Measurements from ENCODE around the gene GPHB5.
"Not testable (repeated sequence)": the region's sequence is repeated elsewhere in the genome, so short reads cannot be mapped to it uniquely, and the experiment has no call there.

Gene GPHB5

DNA sequence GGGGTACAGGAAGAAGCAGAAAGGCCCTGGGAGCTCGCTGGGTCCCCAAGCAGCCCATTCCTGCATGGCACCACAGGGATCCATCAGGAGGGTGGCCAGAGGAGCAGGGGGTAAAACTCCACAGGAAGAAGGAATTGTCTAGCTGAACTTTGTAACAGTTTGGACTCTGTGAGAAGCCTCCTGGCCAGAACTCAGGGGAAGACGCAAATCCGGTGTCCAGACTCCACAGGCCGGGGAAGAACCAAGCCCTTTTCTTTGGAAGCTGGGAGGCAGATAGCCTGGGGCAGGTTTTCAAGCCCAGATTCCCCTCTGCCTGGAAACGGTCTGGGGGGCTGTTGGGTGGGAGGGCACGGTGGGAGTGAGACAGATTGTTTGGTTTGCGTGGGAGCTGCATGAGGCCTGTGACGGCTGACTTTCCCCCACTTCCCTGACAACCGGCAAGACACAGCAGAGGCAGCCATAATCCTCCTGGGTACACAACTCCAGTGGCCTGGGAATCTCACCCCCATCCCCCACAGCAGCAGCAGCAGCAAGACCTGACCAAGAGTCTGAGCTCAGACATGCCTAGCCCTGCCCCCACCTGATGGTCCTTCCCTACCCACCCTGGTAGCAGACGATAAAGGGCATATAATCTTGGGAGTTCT, 16.7 kb downstream of the GPHB5 start:
- H3K4me3 Mint-ChIP-seq, result no peak overlapping the region
- H3K4me1 Mint-ChIP-seq, result no peaks in the 10 kb centered on the region
- H3K27ac Mint-ChIP-seq, result no peak overlapping the region
- DNase-seq (no peak), ATAC-seq (no peak)
- H3K9me3 Mint-ChIP-seq, result no peaks in the 10 kb centered on the region
- peaks cover 16% of the 10 kb centered on the region for H3K27me3 Mint-ChIP-seq

DNA sequence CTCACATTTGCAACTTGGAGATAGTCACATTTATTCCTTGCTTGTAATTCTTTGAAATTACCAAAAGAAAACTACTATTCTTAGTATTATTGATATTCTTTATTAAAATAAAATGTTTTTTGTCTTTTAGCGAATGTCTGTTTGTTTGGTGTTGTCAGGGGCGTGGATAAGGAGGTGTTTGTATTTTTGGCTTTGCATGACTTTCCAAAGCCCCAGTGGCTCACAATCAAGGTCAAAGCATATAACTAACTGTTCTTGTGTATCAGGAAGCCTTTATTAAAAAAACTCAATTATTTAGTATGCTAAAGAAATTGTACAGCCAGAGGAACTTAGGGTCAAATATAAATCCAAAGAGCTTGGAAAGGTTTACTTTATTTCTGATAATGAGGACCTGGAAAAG, 17.9 kb downstream of the GPHB5 start:
- Mint-ChIP-seq H3K27ac (no peak overlapping the region), H3K9me3 (no peaks in the 10 kb centered on the region), H3K4me3 (no peak overlapping the region), H3K27me3 (peaks cover 16% of the 10 kb centered on the region), H3K4me1 (no peaks in the 10 kb centered on the region)
- DNase-seq (no peak), ATAC-seq (no peak)

DNA sequence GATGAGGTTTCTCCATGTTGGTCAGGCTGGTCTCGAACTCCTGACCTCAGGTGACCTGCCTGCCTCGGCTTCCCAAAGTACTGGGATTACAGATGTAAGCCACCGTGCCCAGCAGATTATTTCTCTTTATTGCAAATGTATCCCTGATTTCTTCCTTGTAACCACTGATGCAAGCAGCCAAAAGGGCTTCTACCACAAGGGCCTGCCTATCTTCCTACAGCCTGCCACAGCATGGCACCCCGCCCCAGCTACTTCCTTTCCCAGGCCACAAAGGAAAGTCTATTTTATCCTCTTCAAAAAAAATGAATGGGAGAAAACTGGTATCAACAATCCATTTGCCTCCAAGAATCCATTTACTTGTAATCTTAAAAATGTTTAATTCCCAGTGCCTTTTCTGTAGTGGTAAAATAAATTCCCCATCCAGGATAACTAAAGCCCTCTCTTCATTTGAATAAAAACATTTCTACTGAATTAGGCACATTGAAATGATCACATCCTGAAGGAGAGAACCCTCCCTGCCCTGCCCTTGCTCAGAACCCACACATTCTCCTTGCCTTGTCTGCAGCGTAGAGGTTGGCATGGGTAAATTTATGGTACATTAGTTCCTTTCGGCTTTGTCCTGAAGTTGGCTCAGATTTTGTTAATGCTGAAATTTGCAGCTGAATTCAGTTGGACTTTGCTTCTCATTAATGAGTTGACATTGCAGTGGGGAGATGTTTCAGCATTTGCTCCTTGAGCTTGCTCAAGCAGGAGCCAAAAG, 19.2 kb downstream of the GPHB5 start:
- Mint-ChIP-seq H3K4me1 (peaks cover 9% of the 10 kb centered on the region), H3K4me3 (no peak overlapping the region)
- no peak for ATAC-seq

DNA sequence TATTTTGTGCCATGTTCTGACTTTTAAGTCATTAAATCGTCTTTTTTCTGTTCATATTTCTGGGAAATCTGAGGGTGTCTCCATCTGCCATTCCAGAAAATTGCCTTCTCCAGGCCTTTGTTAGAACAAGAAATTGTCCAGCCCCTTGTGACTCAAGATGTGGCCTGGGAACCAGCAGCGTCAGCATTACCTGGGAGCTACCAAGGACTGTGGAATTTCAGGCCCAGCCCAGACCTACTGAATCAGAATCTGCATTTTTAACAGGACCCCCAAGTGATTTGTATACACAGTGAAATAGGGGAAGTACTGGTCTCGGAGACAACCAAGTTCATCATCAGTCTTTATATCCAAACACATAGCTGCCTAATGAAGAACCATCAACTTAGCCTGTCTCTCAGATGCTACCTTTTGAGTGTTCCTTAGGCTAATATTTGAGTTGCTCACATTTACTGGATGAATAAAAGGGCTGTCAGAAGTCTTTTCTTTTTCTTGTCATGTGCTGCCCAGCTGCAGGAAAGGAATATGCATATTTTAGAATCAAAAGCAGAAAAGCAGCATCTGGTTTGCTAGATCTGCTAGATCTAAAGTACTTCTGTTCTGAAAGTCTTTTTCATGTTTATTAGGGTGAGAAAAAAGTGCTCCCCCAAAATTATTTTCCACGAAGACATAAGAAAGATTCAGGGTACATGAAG, 21.2 kb downstream of the GPHB5 start:
- no peak for DNase-seq
- Mint-ChIP-seq H3K27ac (no peak overlapping the region), H3K4me1 (peaks cover 9% of the 10 kb centered on the region), H3K27me3 (peaks cover 30% of the 10 kb centered on the region), H3K4me3 (no peak overlapping the region), H3K9me3 (no peaks in the 10 kb centered on the region)
- ATAC-seq, result no peak

More for the DNA sequence above, 19.2 kb downstream of the GPHB5 start:
- H3K9me3 Mint-ChIP-seq, result no peaks in the 10 kb centered on the region
- peaks cover 29% of the 10 kb centered on the region for H3K27me3 Mint-ChIP-seq
- H3K27ac Mint-ChIP-seq, result no peak overlapping the region
- DNase-seq, result no peak

DNA sequence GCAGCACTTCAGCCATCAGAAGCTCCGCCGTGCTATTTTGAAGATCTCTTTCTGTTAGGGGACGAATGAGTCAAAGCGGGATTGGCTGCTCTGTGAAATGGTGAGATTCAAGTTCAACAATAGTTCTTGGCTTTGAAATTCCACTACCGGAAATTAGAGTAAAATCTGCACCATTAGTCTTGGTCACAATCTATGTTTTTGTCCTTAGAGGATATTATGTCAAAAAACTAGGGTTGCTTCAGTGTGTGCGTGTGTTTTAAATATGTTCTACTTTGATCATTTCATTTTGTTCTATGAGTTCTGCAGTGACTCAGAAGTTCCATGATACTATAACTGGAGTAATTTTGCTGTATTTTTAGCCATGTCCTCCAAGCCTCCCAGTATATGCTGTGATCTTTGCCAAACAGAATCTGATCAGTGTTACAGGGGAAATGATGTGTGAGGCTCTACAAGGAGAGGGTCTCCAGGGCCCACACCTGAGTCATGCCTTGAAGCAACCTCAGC, 22.6 kb downstream of the GPHB5 start:
- H3K4me3 Mint-ChIP-seq, result no peak overlapping the region
- H3K9me3 Mint-ChIP-seq, result no peaks in the 10 kb centered on the region
- ATAC-seq, result no peak
- no peak for DNase-seq
- H3K27me3 Mint-ChIP-seq, result peaks cover 20% of the 10 kb centered on the region
- peaks cover 9% of the 10 kb centered on the region for H3K4me1 Mint-ChIP-seq
- no peak overlapping the region for H3K27ac Mint-ChIP-seq

DNA sequence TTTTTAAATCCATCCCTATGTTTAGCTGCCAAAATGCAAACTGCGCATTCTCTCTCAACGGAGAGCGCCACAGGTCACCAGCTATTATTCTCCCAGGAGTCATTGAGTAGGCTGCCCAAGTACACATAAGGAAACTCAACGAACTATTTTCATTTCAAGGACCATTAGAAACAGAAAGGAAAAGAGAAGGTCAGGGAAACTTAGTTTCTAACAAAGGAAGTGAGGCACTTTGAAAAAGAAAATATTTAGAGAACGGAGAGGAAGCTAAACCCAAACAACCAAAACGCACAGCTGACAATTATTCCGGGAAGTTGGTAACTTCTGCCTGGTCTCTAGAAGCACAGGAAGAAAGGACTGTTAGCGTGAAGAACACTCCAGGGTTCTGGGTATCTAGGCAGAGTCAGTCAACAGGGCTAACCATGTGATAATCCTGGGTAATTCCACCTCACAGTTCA, 23.5 kb downstream of the GPHB5 start:
- H3K27me3 Mint-ChIP-seq, result peaks cover 25% of the 10 kb centered on the region
- ATAC-seq, result no peak
- no peaks in the 10 kb centered on the region for H3K9me3 Mint-ChIP-seq
- no peak overlapping the region for H3K4me3 Mint-ChIP-seq
- H3K27ac Mint-ChIP-seq, result no peak overlapping the region
- peaks cover 9% of the 10 kb centered on the region for H3K4me1 Mint-ChIP-seq
- no peak for DNase-seq

DNA sequence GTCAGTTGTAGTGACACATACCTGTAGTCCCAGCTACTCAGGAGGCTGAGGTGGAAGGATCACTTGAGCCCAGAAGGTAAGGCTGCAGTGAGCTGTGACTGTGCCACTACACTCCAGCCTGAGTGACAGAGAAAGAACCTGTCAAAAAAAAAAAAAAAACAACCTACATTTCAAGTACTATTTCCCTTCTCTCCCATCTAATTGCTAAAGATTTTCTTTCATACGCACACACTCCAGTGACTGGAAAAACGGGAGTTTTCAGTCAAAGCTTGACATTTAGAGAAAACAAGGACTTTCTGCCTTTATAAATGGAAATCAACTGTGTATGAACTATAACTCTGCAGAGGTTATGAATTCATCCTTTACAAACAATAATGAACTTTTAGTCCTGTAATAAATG, 25.9 kb downstream of the GPHB5 start:
- Mint-ChIP-seq H3K27ac (no peak overlapping the region), H3K27me3 (peaks cover 25% of the 10 kb centered on the region), H3K4me3 (no peak overlapping the region), H3K4me1 (peaks cover 9% of the 10 kb centered on the region), H3K9me3 (no peaks in the 10 kb centered on the region)
- DNase-seq (no peak), ATAC-seq (no peak)

DNA sequence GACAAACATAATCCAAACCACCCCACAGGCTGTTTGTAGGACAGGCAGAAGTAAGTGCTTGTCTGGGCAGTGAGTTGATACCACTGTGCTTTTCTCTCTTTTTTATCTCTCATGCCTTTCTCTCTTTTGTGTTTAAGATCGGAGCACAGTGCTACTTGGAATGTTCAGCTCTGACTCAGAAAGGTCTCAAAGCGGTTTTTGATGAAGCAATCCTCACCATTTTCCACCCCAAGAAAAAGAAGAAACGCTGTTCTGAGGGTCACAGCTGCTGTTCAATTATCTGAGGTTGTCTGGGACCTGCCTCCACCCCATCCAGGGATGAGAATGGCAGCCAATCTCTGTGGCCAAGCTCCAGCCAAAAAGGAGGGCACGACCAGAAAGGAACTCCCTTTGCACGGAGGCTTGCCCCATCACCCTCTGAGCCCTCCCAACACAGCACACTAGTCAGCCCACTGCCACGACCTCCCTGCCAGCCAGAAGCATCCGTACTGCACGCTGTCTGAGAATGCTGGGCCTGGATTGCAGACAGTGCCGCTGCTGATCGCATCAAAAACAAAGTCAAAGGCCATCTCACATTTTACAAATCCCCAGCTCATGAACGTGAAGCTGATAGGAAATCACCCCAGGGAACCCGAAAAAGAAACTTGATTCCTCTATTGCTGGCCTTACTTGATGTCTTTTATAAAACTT, 27.8 kb downstream of the GPHB5 start:
- DNase-seq, result no peak
- Mint-ChIP-seq H3K4me3 (no peak overlapping the region), H3K9me3 (no peaks in the 10 kb centered on the region), H3K27ac (no peak overlapping the region), H3K4me1 (peaks cover 9% of the 10 kb centered on the region), H3K27me3 (peaks cover 25% of the 10 kb centered on the region)
- no peak for ATAC-seq

DNA sequence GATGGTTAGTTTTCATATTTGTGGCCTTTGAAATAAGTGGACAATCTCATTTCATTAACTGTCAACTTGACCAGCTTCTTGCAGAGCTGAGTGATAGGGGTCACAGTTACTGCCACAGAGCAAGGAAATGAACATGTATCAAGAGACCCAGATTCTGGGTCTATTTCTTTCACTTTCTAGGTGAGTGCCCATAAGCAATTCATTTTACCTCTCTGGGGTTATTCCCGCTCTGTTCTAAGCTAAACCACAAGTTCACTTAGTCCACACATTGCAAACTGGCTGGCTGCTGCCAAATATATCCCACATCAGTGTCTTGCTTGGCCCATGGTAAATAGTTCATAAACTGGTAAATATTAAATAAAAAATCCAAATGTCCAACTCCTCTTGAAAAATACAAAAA, 29.9 kb downstream of the GPHB5 start:
- DNase-seq, result no peak
- no peak for ATAC-seq
- Mint-ChIP-seq H3K27ac (no peak overlapping the region), H3K27me3 (peaks cover 8% of the 10 kb centered on the region), H3K4me1 (no peaks in the 10 kb centered on the region), H3K9me3 (no peaks in the 10 kb centered on the region), H3K4me3 (no peak overlapping the region)

DNA sequence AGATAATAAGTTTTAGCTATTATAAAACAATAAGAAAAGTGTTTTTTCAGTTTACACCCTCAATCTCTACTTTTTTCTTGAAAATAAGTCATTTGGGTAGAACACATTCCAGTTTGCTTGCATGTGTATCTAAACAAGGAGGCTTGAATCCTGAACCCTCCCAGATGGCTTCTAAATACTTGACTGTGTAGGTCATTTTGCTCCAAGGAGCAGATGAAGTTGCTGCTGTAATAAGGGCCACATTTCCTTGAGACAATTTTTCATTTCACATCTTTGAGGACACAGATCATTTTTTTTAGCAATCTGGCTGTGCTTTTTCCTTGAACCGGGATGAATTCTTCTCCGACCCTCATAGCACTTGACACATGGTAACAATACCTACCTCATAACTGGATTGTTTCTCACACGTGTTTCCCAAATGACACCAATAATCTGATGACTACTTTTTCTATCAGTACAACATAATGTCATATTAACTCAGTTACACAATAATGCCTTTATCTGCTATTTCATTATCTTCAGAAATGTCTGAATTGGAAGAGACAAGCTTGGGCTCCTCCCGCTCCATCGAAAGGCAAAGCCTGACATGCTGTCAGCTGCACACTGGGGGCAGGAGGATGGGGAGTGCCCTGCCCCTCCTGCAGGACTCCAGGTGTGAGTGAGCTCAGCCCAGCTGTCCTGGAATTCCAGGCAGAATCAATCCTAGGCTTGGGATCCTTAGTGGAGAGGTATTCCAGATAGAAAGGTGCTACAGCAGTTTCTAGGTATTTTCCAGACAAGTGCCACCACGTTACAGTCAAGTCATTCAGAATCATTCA, 30.9 kb downstream of the GPHB5 start:
- H3K27ac Mint-ChIP-seq, result no peak overlapping the region
- DNase-seq (no peak), ATAC-seq (no peak)
- H3K9me3 Mint-ChIP-seq, result no peaks in the 10 kb centered on the region
- H3K27me3 Mint-ChIP-seq, result peaks cover 8% of the 10 kb centered on the region
- H3K4me3 Mint-ChIP-seq, result no peak overlapping the region
- no peaks in the 10 kb centered on the region for H3K4me1 Mint-ChIP-seq

DNA sequence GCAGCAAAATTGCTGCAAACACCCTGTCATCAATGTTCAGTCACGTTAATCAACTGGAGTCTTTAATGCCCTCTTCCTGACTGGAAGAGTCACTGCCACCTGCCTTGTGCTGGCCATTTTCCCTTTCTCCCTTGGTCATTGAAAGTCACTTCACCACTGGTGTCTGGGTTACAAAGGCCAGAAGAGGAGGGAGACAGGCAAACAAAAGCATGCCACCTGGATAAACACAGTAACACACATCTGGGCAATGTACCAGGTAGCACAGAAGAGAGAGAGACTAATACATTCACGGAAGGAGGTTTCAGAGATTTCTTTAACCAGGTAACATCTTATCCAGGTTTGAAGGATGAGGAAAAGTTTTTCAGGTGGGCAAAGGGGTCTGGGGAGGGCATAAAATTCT, 32.7 kb downstream of the GPHB5 start:
- Mint-ChIP-seq H3K27ac (no peak overlapping the region), H3K4me1 (no peaks in the 10 kb centered on the region), H3K27me3 (peaks cover 4% of the 10 kb centered on the region), H3K9me3 (no peaks in the 10 kb centered on the region), H3K4me3 (no peak overlapping the region)
- ATAC-seq, result no peak
- no peak for DNase-seq

DNA sequence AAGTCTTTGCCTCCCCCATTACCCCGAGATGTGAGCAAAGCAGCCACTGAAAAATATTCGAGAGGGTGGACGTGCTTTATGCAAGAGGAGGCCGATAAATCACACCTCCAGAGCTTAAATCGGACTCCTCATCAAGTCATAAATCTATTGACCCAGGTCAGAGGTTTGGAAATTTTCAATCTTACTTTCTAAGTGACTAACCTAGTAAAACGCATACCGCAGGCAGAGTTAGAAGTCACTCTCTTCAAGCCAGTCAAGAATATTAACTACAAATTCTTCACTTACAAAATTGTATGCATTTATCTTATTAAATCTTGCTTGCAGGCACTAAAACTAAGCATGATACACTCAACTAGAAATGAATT, 34.9 kb downstream of the GPHB5 start:
- Mint-ChIP-seq H3K9me3 (no peaks in the 10 kb centered on the region), H3K4me3 (no peak overlapping the region), H3K4me1 (no peaks in the 10 kb centered on the region), H3K27ac (no peak overlapping the region), H3K27me3 (peaks cover 7% of the 10 kb centered on the region)
- ATAC-seq (no peak), DNase-seq (no peak)

DNA sequence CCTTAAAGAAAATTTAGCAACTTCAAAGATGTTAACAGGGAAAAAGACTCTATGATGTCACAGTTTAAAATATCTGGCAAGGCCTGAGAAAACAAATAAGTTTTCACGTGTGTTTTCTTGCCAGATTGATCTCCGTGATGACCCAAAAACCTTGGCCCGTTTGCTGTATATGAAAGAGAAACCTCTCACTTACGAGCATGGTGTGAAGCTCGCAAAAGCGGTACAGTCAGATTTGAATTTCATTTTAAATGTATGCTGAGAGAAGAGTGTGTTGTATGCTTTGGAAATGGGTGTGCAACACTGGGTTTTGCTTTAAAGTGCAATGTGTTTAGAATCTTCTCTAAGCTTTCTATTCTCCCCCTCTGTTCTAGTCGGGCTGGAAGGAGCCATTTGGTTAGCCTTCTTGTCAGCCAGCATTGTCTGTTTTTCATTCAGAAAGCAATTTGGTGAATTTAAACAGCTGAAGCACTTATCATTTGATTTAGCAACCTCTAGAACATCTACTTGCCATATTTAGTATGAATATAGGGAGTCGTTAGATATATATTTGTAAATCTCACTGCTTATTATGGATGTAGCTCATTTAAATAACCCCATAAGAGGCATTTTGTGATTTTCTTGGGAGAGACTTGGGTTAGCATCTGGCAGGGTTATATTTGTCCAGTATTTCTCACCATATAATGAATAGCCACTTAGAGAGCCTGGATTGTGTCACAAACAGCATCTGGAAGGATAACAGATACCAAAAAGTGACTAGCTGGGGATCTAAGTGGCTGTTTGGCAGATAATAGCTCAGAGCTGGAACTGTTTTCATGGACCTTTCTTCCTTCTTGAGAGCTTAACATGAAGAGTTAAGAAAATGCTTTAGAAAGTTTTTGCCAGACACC, 35.5 kb downstream of the GPHB5 start:
- Mint-ChIP-seq H3K4me3 (no peak overlapping the region), H3K27ac (no peak overlapping the region), H3K4me1 (no peaks in the 10 kb centered on the region), H3K9me3 (no peaks in the 10 kb centered on the region), H3K27me3 (peaks cover 7% of the 10 kb centered on the region)
- no peak for DNase-seq
- ATAC-seq, result no peak

DNA sequence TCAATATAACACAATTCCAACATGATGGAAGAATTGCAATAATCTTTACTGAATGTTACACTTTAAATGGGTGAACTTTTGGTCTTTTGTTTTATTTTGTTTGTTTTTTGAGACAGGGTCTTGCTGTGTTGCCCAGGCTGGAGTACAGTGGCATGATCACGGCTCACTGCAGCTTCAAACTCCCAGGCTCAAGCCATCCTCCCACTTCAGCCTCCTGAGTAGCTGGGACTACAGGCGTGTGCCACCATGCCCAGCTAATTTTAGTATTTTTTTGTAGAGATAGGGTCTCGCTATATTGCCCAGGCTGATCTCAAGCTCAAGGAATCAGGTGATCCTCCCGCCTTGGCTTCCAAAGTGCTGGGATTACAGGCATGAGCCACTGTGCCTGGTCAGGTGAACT, 38.8 kb downstream of the GPHB5 start:
- H3K9me3 Mint-ChIP-seq, H3K4me3 Mint-ChIP-seq, H3K27me3 Mint-ChIP-seq, H3K27ac Mint-ChIP-seq, ATAC-seq, DNase-seq, H3K4me1 Mint-ChIP-seq: not testable (repeated sequence)
